Measurements from ENCODE around the gene SIK1.
"Not testable (repeated sequence)": the region's sequence is repeated elsewhere in the genome, so short reads cannot be mapped to it uniquely, and the experiment has no call there.

SIK1 gene

GRCh38 chr21:43396788-43397438 lies 30.0 kb downstream of the SIK1 start:
- not testable (repeated sequence) for DNase-seq (ENCODE audit: low read depth)

- DNase-seq (ENCODE audit: low read depth), result not testable (repeated sequence)
Observed at GRCh38 chr21:43383351-43383750, 43.6 kb downstream of the SIK1 start.

GRCh38 chr21:43382902-43383301 lies 44.0 kb downstream of the SIK1 start:
- not testable (repeated sequence) for DNase-seq (ENCODE audit: low read depth)

GRCh38 chr21:43380852-43381533 lies 45.9 kb downstream of the SIK1 start:
- not testable (repeated sequence) for DNase-seq (ENCODE audit: low read depth)

- not testable (repeated sequence) for DNase-seq (ENCODE audit: low read depth)
Observed at GRCh38 chr21:43380337-43380736, 46.6 kb downstream of the SIK1 start.

GRCh38 chr21:43379626-43380122 lies 47.3 kb downstream of the SIK1 start:
- not testable (repeated sequence) for DNase-seq (ENCODE audit: low read depth)

GRCh38 chr21:43376478-43376882 lies 50.5 kb downstream of the SIK1 start:
- DNase-seq (ENCODE audit: low read depth), result no peak

GRCh38 chr21:43375837-43376477 lies 51.0 kb downstream of the SIK1 start:
- no peak for DNase-seq (ENCODE audit: low read depth)

GRCh38 chr21:43375006-43375836 lies 51.7 kb downstream of the SIK1 start:
- DNase-seq (ENCODE audit: low read depth), result no peak

GRCh38 chr21:43374228-43374885 lies 52.6 kb downstream of the SIK1 start:
- no peak for DNase-seq (ENCODE audit: low read depth)

- no peak for DNase-seq (ENCODE audit: low read depth)
Observed at GRCh38 chr21:43373362-43374227, 53.3 kb downstream of the SIK1 start.

GRCh38 chr21:43372663-43373361 lies 54.1 kb downstream of the SIK1 start:
- DNase-seq (ENCODE audit: low read depth), result no peak

GRCh38 chr21:43371786-43372185 lies 55.1 kb downstream of the SIK1 start:
- DNase-seq (ENCODE audit: low read depth), result no peak

- DNase-seq (ENCODE audit: low read depth), result no peak
Observed at GRCh38 chr21:43370888-43371570, 55.9 kb downstream of the SIK1 start.

- no peak for DNase-seq (ENCODE audit: low read depth)
Observed at GRCh38 chr21:43370091-43370658, 56.8 kb downstream of the SIK1 start.

- DNase-seq (ENCODE audit: low read depth), result no peak
Observed at GRCh38 chr21:43369596-43370090, 57.3 kb downstream of the SIK1 start.

GRCh38 chr21:43369124-43369523 lies 57.8 kb downstream of the SIK1 start:
- DNase-seq (ENCODE audit: low read depth), result no peak

- DNase-seq (ENCODE audit: low read depth), result no peak
Observed at GRCh38 chr21:43368685-43369084, 58.2 kb downstream of the SIK1 start.

GRCh38 chr21:43367859-43368258 lies 59.1 kb downstream of the SIK1 start:
- no peak for DNase-seq (ENCODE audit: low read depth)
